Ecto neural progenitor cell (in vitro differentiated cells): ENCODE measurements around the gene EVI5.

Experiments used
- DNase-seq: peaks from one replicate; pipeline ENCODE4 v3.0.0-alpha.2; 2018; ENCODE audit warnings: low spot score

EVI5 gene

DNA sequence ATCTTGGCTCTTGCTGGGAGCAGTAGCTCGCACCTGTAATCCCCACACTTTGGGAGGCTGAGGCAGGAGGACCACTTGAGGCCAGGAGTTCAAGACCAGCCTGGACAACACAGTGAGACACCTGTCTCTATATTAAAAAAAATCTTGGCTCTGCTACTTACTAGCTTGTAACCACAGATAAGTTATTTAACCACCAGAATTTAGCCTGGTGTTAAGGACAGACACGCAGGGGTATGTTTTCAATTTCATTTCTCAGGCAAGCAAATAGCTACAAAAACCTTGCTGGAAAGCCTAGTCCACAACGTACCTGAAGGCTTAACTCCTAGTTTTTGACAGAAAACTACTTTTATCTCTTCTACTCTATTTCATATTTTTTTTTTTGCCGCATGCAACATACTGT is 273.4 kb downstream of the EVI5 start:
- no peak for DNase-seq

DNA sequence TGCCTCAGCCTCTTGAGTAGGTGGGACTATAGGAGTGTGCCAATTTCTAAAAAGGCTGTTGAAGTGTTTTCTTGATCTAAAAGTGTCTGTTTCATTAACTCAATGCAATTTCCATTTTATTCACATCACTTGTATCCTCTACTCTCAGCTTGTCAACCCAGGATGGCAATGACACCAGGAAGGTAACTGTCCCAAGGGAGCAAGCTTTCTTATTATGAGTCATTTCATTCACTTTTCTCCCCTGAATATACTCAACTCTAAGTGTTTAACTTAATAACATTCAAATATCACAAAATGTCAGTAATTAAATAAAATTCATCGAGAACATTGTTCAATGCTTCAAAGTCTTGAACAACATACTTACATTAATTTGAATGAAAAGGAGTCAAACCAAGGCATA is 275.3 kb downstream of the EVI5 start:
- DNase-seq: no peak

DNA sequence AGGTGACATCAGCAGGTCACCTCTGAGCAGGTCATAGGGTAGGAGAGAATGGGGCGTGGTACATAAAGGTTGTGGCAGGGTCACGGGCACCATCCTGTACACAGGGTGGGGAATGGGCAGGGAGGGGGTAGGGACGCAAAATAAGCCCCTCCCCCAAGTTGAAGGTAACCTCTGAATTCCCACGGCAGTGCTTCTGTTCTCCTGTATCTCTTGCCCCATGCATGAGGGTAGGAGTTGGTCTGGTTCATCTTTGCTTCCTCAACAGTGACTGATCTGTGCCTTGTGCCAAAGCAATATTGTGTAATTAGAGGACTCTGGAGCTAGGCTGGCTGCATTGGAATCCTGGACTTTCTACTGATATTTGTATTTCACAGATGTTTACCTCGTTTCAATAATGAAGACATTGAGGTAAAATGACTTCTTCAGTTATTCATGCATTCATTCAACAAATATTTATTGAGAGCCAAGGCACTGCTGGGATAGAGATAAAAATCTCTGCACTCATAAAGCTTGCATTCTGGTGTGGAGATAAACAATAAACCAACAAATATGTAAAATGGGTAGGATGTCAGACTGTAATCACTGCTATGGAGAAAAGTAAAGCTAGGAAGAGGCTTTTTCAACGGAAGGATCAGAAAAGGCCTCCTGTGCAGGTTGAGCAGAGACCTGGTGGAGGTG is 279.8 kb downstream of the EVI5 start:
- DNase-seq: no peak

DNA sequence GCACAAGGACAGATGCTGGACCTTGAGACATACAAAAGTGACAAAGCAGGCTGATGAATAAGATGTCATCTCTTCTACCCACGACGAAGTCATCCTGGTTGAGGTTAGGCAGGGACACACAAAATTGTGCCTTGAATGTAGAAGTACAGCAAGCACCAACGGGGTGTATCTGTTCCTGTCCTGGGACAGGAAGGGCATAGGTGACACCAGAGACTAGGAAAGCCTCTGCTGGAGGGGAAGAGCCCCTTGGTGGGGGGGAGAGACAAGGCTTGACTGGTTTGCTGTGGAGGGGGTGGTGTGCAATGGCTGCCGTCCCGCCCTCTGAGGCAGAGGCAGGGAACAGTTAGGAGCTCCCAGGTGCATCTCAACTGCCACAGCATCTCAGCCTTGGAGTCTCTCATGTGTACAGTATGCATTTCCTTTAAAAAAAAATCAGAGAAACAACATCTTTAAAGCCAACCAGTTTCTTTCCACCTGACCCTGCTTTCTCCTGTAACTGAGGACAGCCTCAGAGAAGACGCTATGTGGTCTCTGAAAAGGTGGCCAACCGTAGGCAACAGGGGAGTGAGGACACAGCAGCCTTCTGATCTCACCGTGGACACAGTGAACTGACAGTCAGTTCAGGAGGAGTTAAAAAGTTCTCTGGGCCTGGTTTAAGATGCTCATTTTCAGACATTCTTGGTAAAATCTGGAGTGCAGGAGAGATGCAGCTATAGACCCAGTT is 280.5 kb downstream of the EVI5 start:
- no peak for DNase-seq

DNA sequence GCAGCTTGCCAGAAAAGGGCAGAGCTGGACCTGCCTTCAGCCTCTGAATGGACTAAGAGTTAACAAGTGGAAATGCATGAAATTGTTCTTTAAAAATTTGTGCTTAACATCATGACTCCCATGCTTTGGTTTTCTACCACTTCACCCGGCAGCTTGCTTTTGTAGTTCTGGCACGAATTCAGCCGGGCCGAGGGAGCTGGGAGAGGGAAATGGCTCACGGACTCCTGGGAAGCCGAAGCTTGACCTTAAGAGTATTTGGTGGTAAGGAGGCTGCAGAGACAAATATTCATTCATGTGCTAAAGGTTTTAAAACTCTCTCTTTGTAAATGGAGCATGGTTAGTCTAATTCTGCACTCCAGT is 281.0 kb downstream of the EVI5 start:
- DNase-seq: no peak

DNA sequence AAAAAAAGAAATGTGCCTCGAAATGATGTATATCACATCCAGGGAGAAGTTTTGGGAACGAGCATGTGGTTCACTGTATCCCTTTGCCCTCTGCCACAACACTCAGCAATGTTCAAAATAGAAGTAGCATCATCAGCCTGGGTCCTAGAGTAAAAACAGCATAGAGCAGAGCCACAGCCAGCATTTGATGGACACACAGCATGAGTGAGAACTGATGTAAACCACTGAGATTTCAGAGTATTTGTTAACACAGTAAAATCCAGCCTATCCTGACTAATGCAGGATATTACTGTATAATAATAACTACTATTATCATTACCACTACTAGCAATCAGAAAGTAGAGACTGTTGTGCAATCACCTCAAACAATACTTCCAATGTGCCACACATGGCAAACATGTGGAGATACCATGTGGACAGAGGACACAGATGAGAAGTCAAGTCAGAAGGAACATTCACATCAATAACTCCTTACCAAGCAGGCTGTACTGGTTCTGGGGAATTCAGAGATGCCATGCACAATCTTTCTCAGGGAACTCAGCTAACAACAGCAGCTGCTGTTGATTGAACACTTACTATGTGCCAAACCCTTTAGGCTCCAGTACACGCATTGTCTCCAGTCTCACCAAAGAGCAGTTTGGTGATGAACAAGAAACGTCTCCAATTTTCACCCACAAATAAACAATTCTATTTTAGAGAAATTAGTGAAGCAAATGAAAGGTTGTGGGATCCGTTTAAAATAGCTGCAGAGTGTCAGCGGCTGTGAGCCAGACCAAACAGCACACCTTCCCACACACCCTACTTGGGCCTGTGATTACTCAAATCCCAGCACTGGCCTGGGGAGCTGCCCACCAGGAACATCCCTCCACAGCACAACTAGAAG is 281.6 kb downstream of the EVI5 start:
- no peak for DNase-seq

DNA sequence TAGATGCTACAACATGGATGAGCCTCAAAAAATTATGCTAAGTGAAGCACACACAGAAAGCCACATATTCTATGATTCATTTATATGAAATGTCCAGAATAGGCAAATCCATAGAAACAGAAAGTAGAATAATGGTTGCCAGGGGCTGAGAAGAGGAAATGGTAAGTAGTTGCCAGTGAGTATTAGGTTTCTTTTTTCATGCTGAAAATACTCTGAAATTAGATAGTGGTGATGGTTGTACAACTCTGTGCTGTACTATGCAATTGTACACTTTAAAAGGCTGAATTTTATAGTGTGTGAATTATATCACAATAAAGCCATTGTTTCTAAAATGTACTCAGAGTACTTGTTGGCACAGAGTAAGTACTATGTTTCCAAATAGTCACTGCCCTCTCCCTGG is 282.7 kb downstream of the EVI5 start:
- DNase-seq: no peak

DNA sequence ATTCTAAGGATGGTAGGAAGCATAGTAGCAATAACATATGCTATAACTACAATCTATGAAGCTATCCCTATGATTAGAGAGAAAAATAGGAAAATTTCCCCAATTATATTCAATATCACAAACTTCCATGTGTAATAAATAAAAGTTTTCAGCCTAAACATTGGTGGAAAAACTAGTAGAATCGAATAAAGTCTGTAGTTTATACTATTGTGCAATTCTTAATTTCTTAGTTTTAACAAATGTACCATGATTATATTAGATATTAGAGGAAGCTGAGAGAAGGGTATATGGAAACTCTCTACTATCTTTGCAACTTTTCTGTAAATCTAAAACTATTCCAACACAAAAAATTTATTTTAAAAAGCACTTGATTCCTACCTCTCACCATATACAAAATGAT is 284.4 kb downstream of the EVI5 start:
- no peak for DNase-seq

DNA sequence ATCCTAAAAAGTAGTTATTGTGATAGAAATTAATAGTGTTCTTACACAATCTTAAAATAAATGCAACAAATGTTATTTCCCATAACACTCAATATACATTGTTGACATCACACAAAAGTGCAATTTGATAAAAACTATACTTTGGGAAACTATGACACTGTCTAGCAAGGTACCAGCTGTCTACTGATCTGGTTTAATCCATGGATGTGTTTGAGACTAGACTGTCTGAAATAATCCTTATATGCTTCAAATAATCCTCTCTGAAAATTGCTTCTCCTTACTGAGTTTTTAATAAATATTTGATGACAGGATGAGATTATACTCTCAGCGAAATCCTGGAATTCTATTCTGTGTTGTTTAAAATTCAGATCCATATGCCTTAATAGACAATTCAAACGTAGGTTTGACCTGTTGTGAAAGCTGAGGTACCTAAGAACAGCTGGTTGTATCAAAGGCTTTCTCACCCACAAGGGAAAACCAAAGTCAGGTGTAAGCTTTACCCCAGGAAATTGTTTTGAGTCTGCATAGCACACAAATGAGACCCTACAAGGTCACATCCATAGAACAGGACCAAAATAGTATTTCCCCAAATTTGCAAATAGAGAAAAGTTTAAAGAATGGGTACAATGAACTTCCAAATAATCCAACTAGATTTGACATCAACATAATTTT is 289.4 kb downstream of the EVI5 start:
- no peak for DNase-seq

DNA sequence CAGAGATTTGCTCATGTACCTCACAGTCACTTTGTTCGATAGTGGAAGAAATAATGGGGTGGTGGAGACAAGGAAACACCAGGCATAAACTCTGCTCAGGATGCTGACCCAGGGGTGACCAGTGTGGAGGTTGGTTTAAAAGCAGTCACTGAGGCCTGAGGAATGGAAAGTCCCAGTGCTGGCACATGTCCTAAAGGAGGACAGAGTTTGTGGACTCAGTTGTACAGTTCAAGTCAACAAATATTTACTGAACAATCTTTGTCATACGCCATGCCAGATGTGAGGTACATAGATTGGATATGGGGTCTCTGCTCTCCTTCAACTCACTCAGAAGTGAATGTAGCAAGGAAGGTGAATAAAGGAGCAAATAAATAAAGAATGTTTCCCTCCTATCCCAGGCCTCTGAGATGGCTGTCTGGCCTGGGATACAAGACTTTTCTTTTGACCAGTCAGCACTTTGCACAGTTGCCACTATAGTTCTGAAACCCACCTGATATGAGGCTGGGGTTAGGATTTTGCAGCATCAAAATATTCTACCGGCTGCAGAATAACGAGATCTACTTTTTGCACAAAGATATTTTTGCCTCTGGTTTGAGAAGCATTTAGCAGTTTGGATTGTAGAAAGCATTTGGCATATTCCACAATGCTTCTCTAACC is 290.3 kb downstream of the EVI5 start:
- no peak for DNase-seq

DNA sequence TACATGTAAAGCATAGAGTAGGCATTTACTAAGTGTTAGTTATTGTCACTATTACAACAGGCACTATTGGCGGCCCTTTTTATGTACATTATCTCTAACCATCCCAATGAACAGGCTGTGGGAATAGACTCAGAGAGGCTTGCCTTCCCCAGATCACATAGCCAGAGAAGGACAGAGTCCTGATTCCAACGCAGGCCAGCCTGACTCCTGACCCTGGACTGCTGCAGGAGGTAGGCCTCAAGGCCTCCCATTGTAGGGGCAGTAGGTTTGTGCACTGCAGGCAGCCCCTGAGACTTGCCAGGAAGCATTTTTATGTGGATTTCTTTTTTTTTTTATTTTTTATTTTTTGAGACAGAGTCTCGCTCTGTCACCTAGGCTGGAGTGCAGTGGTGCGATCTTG is 291.8 kb downstream of the EVI5 start:
- DNase-seq: no peak

DNA sequence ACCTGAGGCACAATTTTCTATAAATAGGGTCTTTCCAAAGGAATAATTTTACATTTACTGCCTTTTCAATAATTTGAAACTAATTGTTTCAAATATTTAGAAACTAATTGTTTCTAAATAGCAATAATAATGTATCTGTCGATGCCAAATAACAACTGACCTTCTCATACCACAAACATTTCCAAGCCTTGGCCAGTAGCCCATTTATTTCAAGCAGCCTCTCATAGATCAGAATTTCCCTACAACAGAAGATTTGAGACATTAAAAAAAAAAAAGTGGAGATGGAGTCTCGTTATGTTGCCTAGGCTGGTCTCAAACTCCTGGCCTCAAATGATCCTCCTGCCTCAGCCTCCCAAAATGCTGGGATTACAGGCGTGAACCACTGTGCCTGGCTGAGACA is 296.1 kb downstream of the EVI5 start:
- no peak for DNase-seq

DNA sequence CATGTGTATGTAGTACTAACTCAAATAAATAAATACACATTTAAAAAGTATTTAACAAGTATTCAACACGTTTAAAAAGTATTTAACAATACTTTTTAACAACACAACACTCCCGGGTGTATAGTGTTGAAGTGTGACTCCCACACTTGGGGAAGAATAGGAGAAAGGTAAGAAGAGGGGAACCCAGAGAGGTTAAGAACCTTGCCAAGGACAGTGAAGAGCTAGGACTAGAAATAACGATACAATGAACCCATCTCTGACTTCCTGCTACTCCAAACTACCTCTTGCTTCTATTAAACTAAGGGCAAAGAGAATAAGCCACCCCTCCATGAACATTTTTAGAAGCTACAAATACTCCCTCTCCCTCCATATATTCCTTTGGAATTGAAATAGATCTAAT is 296.5 kb downstream of the EVI5 start:
- no peak for DNase-seq

DNA sequence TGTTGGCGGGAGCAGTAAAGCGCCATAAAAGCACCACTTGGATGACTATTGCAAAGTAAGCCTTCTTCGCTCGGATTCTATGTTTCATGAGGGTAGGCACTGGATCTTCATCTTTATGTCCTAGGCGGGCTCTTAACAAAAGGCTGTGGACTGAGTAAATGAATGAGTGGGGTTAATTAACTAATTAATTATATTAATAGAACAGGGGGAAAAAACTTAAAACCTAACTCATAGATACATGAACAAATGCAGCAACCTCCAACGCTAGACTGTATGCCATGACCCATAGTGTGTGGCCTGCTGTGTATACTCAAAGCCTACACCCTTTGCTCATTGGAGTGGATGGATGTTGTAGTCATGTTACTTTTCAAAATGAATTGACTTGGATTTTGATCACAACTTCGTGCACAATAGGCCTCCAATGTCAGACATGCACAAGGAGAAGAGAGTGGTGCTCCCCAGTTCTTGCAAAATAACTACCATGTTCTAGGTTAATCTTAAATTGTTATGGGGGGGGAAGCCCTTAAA is 297.8 kb downstream of the EVI5 start:
- no peak for DNase-seq

DNA sequence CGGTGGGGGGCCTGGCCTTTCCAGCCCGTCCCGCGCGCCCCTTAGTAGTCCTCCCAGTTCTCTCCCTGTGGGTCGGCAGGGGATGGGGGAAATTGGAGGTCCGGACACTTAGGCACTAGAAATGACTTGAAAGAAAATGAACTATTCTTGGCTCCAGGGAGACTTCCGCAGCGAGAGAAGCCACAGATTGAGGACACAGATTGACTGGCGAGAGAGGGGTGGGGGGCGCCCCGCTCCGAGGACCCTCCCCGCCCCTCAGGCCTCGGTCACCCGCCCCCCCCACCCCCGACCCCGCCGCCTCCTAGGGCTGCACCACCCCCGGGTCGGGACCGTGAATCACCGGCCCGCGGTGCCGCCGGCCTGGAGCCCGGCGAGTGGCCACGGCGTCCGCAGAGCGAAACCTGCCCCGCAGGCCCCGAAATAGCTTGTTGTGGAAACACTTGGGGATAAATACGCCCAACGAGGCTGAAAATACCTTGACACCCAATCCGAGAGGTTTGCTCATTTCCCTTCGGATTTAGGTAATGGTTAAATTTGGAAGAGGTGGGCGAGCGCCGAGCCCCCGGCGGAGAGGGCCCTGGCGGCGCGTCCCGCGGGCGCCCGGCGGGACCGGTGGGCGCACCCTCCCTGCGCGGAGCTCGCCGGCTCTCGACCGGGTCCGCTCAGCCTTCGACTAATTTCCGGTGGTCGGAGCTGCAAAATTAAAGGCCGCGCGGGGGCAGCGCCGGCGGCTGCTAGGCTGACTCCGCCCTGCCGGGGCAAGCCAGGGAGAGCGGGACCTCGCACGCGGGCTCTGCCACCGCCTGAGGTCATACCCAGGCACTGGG is 298.4 kb downstream of the EVI5 start, which contains the start of gene GFI1:
TSS of gene GFI1 (minus strand) at position 675 of the 827 bp plus-strand sequence. CDS start 3,438 bp downstream, outside the sequence.
- peak; percentile 73 for DNase-seq

DNA sequence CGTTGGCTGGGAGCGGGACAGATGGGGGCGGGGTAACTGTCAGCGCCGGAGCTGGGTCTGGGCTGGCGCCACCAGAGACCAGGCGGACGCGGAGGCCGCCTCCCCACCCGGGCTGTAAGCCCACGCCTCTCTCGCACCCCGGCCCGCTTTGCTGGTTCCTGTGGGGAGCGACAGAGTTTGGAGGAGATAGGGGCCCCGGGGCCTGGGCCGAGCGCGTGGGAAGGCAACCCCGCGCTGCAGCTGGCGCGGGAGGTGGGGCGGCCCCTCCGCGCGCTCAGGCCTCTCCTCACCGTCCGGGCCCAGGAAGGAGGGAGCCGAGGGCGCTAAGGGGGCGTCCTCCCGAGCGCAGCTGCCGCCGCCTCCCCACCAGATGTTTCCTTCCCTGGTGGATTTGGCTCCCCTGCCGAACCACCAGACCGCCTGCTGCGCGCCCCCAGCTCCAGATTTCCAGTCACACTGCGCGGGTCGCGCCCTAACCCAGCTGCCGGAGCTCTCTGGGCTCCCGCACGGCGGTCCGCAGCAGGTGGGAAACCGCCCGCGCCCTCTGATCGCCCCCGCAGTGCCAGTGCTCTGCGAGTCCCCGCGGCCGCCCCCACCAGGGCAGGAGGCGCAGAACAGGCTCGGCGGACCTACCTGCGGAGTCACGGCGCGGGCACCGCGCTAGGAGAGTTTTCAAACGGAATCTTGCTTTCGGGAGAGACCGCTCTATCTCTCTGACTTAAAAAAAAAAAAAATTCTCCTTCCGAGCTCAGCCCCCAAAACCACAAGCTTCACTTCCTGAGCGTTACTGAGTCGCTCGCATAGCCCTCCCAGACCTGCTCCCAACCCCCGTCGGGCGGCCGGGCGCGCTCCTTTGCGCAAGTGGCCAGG is 299.3 kb downstream of the EVI5 start:
- DNase-seq: peak; percentile 75

DNA sequence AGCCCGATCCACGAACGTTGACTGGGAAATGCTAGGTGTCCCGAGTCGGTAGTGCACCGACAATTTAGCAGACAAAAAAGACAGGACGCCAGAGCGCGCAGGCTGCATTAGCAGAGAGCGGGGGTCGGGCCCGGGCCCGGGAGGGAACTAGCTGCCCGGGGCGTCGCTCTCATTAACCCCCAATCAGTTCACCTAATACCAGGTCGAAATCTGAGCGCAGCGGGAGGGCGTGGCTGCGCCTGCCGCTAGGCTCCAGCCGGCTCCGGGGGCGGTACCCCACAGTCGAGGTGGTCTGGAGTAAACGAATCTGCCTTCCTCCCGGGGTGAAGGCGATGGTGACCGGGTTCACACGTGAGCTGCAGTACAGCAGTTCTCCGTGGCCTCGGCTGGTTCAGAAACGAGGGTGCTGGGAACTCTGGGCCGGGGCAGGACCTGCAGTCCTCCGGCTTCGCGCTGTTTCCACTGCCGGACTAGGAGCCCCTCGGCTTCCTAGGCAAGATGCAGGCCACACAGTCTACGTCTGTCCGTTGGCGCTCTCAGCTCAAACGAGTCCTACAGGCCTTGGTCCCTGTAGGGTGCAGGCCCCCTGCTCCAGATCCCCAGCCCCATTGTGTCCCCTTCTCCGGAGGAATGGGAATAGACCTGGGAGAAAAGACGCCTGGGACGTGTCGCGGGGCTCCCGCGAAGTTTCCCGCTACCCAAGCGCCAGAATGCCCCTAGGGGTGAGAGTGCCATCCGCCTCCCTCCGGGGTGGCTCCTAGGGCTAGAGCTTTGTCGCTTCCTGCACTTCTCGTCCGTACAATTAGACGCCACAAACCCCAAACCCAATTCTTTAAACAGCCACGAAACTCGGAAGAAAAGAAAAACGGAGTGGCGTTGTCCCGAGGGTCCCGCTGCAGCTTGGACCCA is 300.2 kb downstream of the EVI5 start:
- DNase-seq: peak; percentile 74
